ENCODE data around the gene ZNF469. TPM values are rescaled to one million over a fixed set of nuclear protein-coding genes. Genes with fewer than 3 reads are reported as not detected.

Gene ZNF469
- total and polyA plus RNA-seq, 9 donors = 0.52 to 16.2 (median 5.5) TPM

- H3K27me3 ChIP-seq = no peaks in the 10 kb centered on the region
- WGBS, 3 donors = 90 to 98% (median 96%) methylated on average over 16 of the region's 16 CpGs
- no peaks in the 10 kb centered on the region for H3K4me1 ChIP-seq (ENCODE audit: insufficient read depth)
- TF ChIP-seq CTCF (IDR thresholded peaks at IDR 0.05) = no peak
- TF ChIP-seq EP300 (IDR thresholded peaks at IDR 0.05) = no peak
- TF ChIP-seq POLR2A (IDR thresholded peaks at IDR 0.05) = no peak
- no peaks in the 10 kb centered on the region for H3K36me3 ChIP-seq
- H3K9me3 ChIP-seq = no peaks in the 10 kb centered on the region
- intact Hi-C loops (cut with DNase I) = no loop called here
- H3K4me3 ChIP-seq = no peak overlapping the region
- no peak overlapping the region for H3K27ac ChIP-seq
- no peak for DNase-seq
These were observed 40.3 kb upstream of the ZNF469 start for GRCh38 chr16:88342491-88342890.

GRCh38 chr16:88343271-88343791 lies 39.4 kb upstream of the ZNF469 start:
- Histone ChIP-seq H3K9me3 (no peaks in the 10 kb centered on the region), H3K4me3 (no peak overlapping the region), H3K27me3 (no peaks in the 10 kb centered on the region), H3K27ac (no peak overlapping the region), H3K4me1 (ENCODE audit: insufficient read depth) (no peaks in the 10 kb centered on the region), H3K36me3 (no peaks in the 10 kb centered on the region)
- DNase-seq = no peak
- WGBS, 3 donors = 94 to 97% (median 97%) methylated on average over 8 of the region's 8 CpGs
- intact Hi-C loops (cut with DNase I) = no loop called here
- no peak for TF ChIP-seq POLR2A (IDR thresholded peaks at IDR 0.05)
- TF ChIP-seq CTCF (IDR thresholded peaks at IDR 0.05) = no peak
- no peak for TF ChIP-seq EP300 (IDR thresholded peaks at IDR 0.05)

GRCh38 chr16:88344411-88345030 lies 38.2 kb upstream of the ZNF469 start:
- no peak for DNase-seq
- Histone ChIP-seq H3K4me1 (ENCODE audit: insufficient read depth) (no peaks in the 10 kb centered on the region), H3K4me3 (no peak overlapping the region), H3K27ac (no peak overlapping the region), H3K36me3 (no peaks in the 10 kb centered on the region), H3K27me3 (no peaks in the 10 kb centered on the region), H3K9me3 (no peaks in the 10 kb centered on the region)
- intact Hi-C loops (cut with DNase I) = no loop called here
- WGBS, 3 donors = 96 to 99% (median 97%) methylated on average over 20 of the region's 20 CpGs
- no peak for TF ChIP-seq POLR2A (IDR thresholded peaks at IDR 0.05)
- TF ChIP-seq CTCF (IDR thresholded peaks at IDR 0.05) = no peak
- no peak for TF ChIP-seq EP300 (IDR thresholded peaks at IDR 0.05)

GRCh38 chr16:88345031-88345720 lies 37.6 kb upstream of the ZNF469 start:
- TF ChIP-seq POLR2A (IDR thresholded peaks at IDR 0.05) (no peak), CTCF (IDR thresholded peaks at IDR 0.05) (no peak), EP300 (IDR thresholded peaks at IDR 0.05) (no peak)

More at GRCh38 chr16:88345031-88345720, 37.6 kb upstream of the ZNF469 start:
- H3K27ac ChIP-seq = no peak overlapping the region
- WGBS, 3 donors = 84 to 88% (median 86%) methylated on average over 17 to 18 of the region's 18 CpGs
- H3K4me3 ChIP-seq = no peak overlapping the region
- no peaks in the 10 kb centered on the region for H3K36me3 ChIP-seq
- intact Hi-C loops (cut with DNase I) = no loop called here
- no peaks in the 10 kb centered on the region for H3K9me3 ChIP-seq
- no peaks in the 10 kb centered on the region for H3K27me3 ChIP-seq
- no peaks in the 10 kb centered on the region for H3K4me1 ChIP-seq (ENCODE audit: insufficient read depth)
- DNase-seq = no peak
